Measurements from ENCODE around the gene MCC.

MCC gene

GRCh38 chr5:113193311-113193978, 294.8 kb downstream of the MCC start:
- DNase-seq: no peak

GRCh38 chr5:113192541-113192940, 295.7 kb downstream of the MCC start:
- no peak for DNase-seq

- DNase-seq: no peak
Observed at GRCh38 chr5:113190347-113190746, 297.9 kb downstream of the MCC start.

- no peak for DNase-seq
Observed at GRCh38 chr5:113189291-113189690, 299.0 kb downstream of the MCC start.

GRCh38 chr5:113188436-113188835, 299.8 kb downstream of the MCC start:
- no peak for DNase-seq

GRCh38 chr5:113187906-113188305, 300.3 kb downstream of the MCC start:
- no peak for DNase-seq

GRCh38 chr5:113186061-113186460, 302.2 kb downstream of the MCC start:
- DNase-seq: no peak

- no peak for DNase-seq
Observed at GRCh38 chr5:113183694-113184093, 304.6 kb downstream of the MCC start.

GRCh38 chr5:113182658-113183344, 305.5 kb downstream of the MCC start:
- no peak for DNase-seq

- DNase-seq: no peak
Observed at GRCh38 chr5:113181853-113182490, 306.3 kb downstream of the MCC start.

GRCh38 chr5:113181409-113181808, 306.8 kb downstream of the MCC start:
- DNase-seq: no peak

- no peak for DNase-seq
Observed at GRCh38 chr5:113179156-113179555, 309.1 kb downstream of the MCC start.

GRCh38 chr5:113178073-113178779, 310.0 kb downstream of the MCC start:
- DNase-seq: no peak

GRCh38 chr5:113177225-113177624, 311.0 kb downstream of the MCC start:
- DNase-seq: no peak

- no peak for DNase-seq
Observed at GRCh38 chr5:113176734-113177133, 311.5 kb downstream of the MCC start.

- no peak for DNase-seq
Observed at GRCh38 chr5:113176196-113176595, 312.1 kb downstream of the MCC start.

GRCh38 chr5:113172231-113172826, 315.9 kb downstream of the MCC start:
- DNase-seq: no peak

- DNase-seq: no peak
Observed at GRCh38 chr5:113171520-113171919, 316.7 kb downstream of the MCC start.

GRCh38 chr5:113170707-113171106, 317.5 kb downstream of the MCC start:
- DNase-seq: no peak

- no peak for DNase-seq
Observed at GRCh38 chr5:113169720-113170119, 318.5 kb downstream of the MCC start.

- no peak for DNase-seq
Observed at GRCh38 chr5:113167985-113168384, 320.3 kb downstream of the MCC start.

GRCh38 chr5:113166852-113167366, 321.3 kb downstream of the MCC start:
- no peak for DNase-seq

GRCh38 chr5:113166261-113166660, 322.0 kb downstream of the MCC start:
- DNase-seq: no peak

All from right forelimb (tissue), 1 donor.